ENCODE results near the gene NOG.

The NOG gene

DNA sequence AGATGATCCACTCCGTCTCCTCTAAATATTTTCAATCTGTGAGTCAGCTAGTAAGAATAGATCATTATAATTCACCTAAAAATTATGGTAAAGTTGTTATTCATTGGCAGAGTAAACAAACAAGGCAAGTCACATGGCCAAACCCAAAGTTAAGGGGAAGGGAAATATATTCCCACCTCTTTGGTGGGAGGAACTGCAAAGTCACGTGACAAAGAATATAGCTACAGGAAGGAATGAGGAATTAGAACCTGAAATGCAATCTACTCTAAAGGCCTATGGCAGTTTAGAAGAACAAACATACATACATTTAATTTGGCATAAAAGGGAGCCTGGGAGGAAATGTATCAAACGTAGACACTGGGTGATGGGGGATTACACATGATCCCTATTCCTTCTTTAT is 48.9 kb downstream of the NOG start:
- ChIA-PET POLR2A (no interaction called here), CTCF (interaction anchor here (1.0 kb wide), 1 partner anchor 12 kb away, joined by 3 read pairs; no protein-coding TSS in a partner anchor)
- no peak for TF ChIP-seq CTCF (IDR thresholded peaks at IDR 0.05; ENCODE audit: control extremely low read depth, extremely low read depth, low read depth, missing control alignments)
- DNase-seq (ENCODE audit: extremely low spot score) = no peak
